ENCODE data around the gene CORO2A.
A peak's percentile ranks its signal among the peaks of the same experiment; 100 is the strongest.

Gene CORO2A, protein sequence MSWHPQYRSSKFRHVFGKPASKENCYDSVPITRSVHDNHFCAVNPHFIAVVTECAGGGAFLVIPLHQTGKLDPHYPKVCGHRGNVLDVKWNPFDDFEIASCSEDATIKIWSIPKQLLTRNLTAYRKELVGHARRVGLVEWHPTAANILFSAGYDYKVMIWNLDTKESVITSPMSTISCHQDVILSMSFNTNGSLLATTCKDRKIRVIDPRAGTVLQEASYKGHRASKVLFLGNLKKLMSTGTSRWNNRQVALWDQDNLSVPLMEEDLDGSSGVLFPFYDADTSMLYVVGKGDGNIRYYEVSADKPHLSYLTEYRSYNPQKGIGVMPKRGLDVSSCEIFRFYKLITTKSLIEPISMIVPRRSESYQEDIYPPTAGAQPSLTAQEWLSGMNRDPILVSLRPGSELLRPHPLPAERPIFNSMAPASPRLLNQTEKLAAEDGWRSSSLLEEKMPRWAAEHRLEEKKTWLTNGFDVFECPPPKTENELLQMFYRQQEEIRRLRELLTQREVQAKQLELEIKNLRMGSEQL

DNA sequence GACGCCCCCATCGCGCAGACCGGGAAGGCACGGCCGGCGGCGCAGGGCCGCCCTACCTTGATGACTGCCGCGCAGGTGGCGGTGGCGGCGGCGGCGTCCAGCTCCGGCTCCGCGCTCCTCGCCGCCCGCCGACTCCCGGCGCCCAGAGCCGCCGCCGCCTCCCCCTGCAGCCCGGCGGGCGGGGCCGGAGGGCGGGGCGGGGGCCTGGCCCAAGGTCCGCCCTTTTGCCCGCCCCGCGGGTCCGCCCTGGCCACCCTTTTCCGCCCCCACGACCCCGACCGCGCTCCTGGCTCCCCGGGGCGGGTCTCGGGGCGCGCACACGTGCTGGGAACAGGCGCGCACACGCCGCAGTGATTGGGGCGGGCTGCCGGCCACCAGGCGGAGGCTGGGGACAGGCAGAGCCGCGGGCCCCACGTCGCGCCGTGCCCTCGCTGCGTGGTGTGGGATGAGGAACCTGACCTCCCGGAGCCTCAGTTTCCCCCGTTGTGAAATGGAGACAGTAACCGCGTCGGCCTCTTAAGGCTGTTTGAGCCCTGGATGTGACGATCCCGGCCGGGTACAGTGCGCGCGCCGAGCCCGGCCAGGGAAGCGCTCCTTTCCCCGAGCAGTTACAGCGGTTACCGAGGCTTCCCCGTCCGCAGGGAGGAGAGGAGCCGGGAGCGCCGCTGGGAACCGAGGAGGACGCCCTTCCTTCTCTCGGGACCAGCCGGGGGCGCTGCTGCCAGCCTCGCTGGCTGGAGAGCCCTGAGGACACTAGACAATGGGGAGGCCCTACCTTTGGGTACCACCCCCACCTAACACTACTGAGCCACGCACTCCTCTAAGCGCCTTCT lies at the start of gene CORO2A:
Gene CORO2A (minus strand): TSS at position 135 of the 833 bp plus-strand sequence. CDS start 34,977 bp downstream, outside the sequence.
- intact Hi-C loops (cut with DNase I) = no loop called here
- DNase-seq = peak in 9 of 10 donors; percentile 51 to 95 (median 72)

DNA sequence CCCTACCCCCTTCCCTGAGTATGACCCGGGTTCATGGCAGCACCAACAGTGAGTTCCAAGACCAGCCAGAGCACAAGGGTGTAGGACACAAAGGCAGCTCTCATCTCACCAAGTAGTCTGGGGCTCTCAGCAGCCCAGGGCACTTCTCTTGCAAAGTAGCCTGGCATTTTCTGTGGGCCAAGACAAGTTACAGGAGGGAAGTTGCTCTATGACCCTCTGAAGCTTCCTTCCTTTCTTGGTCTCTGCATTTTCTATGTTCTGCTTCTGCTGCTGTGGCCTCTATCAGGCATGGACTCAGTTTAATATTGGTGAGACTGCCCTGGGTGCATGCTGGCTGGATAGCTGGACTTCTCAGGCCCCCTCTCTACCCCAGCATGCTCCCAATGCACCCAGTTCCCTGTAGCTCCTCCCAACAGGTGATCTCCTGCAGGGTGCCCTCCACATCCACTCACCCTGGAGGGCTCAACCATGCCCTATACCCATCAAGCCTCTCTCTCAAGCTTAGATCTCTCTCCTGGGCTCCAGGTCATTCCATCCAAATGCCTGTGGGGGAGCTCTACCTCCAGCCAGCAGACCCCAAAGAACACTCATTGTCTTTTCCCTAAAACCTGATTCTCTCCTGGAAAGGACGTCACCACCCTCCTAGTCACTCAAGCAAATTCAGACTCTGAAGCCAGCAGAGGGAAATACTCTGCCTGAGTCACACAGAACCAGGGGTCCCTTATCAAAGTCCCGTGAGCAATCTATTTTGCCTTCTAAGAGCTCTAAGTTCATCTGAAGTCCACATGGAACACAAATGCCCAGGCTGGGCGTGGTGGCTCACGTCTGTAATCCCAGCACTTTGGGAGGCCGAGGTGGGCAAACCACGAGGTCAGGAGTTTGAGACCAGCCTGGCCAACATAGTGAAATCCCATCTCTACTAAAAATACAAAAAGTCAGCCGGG lies 49.2 kb upstream of the CORO2A start:
- peak in 2 of 10 donors; percentile 12 to 31 for DNase-seq
- intact Hi-C loops (cut with DNase I) = no loop called here

- peak in 1 of 10 donors; percentile 15 for DNase-seq
- intact Hi-C loops (cut with DNase I) = no loop called here
These were observed 48.0 kb upstream of the CORO2A start for GRCh38 chr9:98240475-98240874.

DNA sequence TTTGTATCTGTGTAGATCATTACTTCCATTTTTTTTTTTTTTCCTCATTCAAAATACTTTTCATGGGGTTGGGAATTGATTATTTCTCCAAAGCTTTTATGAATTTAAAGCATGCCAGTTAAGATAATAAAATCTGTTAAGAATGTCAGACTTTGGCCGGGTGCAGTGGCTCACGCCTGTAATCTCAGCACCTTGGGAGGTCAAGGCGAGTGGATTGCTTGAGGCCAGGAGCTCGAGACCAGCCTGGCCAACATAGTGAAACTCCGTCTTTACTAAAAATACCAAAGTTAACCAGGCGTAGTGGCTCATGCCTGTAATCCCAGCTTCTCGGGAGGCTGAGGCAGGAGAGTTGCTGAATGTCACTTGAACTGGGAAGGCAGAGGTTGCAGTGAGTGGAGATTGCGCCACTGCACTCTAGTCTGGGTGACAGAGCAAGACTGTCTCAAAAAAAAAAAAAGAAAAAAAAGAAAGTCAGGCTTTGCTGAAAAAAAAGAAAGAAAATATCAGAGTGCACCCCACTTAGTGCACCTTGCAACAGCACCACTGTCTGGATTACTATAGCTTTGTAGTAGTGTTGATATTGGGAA lies 44.6 kb upstream of the CORO2A start:
- peak in 2 of 10 donors; percentile 28 to 35 for DNase-seq
- intact Hi-C loops (cut with DNase I) = no loop called here

DNA sequence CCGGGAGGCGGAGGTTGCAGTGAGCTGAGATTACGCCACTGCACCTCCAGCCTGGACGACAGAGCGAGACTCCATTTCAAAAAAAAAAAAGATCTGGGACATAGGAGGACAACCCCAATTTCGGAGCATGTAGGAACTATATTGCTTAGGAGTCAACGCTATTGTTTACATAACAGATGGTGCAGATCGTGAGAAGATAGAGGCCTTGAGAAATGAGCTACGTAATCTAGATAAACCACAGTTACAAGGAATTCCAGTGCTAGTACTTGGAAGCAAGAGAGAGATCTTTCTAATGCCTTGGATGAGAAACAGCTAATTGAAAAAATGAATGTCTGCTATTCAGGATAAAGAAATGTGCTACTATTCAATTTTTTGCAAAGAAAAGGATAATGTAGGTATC lies 42.7 kb upstream of the CORO2A start:
- intact Hi-C loops (cut with DNase I) = no loop called here
- peak in 1 of 10 donors; percentile 17 for DNase-seq

- peak in 1 of 10 donors; percentile 53 for DNase-seq
- intact Hi-C loops (cut with DNase I) = no loop called here
These were observed 41.9 kb upstream of the CORO2A start for GRCh38 chr9:98234245-98234825.

GRCh38 chr9:98232926-98233325 lies 40.5 kb upstream of the CORO2A start:
- peak in 2 of 10 donors; percentile 21 to 59 for DNase-seq

DNA sequence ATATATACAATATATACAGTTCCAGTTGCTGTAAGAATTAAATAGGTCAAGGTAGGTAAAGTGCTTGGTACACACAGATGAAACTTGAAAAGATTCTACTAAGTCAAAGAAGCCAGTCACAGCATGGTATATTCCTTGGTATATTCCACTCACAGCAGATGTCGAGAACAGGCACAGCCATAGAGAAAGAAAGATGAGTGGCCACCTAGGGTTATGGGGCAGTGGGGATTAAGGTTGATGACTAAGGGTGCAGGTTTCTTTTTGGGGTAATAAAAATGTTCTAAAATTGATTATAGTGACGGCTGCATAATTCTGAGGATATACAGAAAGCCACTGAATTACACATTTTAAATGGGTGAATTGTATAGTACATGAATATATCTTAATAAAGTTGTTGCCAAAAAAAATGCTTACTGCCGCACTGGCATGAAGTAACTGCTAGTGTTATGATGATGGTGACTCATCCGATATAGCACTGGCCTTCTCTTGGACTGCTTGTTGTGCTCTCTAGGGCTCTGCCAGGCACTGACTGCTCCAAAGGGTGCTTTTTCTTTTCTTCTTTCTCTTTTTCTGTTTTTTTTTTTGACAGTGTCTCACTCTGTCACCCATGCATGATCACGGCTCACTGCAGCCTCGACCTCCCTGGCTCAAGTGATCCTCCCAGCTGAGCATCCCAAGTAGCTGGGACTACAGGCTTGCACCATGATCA lies 39.5 kb upstream of the CORO2A start:
- DNase-seq = peak in 2 of 10 donors; percentile 30 to 43
- intact Hi-C loops (cut with DNase I) = no loop called here

More at GRCh38 chr9:98232926-98233325, 40.5 kb upstream of the CORO2A start:
- intact Hi-C loops (cut with DNase I) = no loop called here

GRCh38 chr9:98230789-98231188 lies 38.4 kb upstream of the CORO2A start:
- intact Hi-C loops (cut with DNase I) = no loop called here
- DNase-seq = peak in 2 of 10 donors; percentile 1 to 4

DNA sequence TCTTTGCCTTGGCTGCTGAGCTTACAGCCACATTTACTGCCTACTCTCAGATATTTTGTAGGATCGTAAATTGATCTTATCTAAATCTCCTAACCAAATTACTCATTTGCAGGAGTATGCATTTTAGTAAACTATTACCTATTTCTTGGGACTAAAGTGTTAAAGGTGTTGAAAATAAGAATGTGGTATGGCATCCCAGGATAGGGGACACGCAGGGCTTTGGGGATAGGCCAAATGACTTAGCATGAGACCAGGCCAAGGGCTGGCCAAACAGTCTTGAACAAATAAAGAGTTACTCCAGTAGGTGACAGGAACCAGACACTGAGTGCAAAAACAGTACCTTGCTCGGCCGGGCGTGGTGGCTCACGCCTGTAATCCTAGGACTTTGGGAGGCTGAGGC lies 37.9 kb upstream of the CORO2A start:
- intact Hi-C loops (cut with DNase I) = no loop called here
- DNase-seq = peak in 3 of 10 donors; percentile 17 to 44 (median 38)

GRCh38 chr9:98229620-98230019 lies 37.2 kb upstream of the CORO2A start:
- intact Hi-C loops (cut with DNase I) = no loop called here
- DNase-seq = no peak

GRCh38 chr9:98229090-98229395 lies 36.6 kb upstream of the CORO2A start:
- intact Hi-C loops (cut with DNase I) = no loop called here
- no peak for DNase-seq

DNA sequence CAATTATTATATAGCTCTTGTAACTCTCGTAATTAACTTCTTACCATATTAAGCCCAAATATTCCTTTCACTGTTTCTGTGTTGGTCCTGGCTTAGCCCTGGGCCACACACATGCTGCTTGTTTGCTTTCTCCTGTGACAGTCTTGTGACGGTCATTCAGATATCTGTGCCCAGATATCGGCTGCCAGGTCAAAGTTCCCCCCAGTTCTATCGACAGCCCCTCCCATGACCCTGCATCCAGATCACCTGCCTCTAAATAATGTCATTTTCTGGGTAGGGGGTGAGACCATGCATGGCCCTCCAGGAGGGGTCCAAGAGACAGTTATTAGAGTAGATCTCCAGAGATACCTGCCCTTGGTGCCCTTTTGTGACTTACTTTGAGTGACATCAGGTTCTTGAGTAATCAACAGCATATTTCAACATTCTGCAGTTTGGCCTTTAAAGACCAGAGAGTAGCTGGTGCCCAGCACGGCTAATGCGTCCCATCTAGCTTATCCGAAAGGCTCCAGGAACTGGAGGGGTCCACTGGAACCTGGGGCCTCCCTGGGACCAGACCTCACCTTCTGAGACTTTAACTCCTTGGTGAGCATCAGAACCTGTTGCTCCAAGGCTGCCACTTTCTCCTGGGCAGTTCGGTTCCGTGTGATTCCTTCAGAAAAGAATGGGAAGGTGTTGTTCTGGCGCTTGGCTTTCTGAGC lies 36.1 kb upstream of the CORO2A start:
- DNase-seq = peak in 2 of 10 donors; percentile 32
- intact Hi-C loops (cut with DNase I) = no loop called here

DNA sequence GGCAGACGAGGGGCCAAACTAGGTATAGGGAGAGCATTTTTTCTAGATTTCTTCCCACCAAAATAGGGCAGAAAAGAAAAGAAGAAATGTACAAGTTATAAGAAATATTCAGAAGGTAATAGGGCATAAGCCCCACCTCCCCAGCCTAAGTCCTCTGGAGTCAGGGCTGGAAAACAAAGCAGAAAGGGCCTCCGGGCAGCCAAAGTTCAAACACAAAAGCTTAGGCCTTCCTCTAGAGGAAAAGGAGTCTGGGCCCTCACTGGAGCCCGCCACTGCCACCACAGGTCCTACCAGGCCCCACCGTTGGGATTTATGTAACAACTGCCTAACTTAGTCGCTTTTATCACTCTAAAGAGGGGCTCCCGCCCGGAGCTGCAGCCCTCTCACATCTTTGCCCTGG lies 35.4 kb upstream of the CORO2A start:
- peak in 1 of 10 donors; percentile 19 for DNase-seq
- intact Hi-C loops (cut with DNase I) = no loop called here

- intact Hi-C loops (cut with DNase I) = no loop called here
- peak in 1 of 10 donors; percentile 9 for DNase-seq
These were observed 34.5 kb upstream of the CORO2A start for GRCh38 chr9:98226957-98227356.

DNA sequence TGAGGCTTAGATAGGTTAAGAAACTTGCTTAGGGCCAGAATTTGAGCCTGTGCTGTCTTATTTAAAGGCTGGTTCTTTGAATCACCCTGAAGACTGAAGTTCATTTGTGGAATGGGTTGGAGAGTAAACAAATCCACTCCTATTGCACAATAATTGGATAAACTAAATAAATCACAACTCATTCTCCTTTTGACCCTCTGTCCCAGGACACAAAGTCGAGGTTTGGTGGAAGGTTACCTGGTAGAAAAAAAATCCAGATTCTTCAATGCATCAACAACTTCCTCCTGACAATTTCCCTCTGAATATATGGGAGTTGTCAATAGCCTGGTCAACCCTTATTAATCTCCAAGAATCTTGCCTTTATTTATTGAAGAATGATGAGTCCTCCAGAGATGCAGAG lies 34.1 kb upstream of the CORO2A start:
- intact Hi-C loops (cut with DNase I) = no loop called here

GRCh38 chr9:98225015-98225442 lies 32.6 kb upstream of the CORO2A start:
- intact Hi-C loops (cut with DNase I) = no loop called here
- DNase-seq = peak in 1 of 10 donors; percentile 55

More for the DNA sequence above, 34.1 kb upstream of the CORO2A start:
- no peak for DNase-seq
